GM19324 (cell line): ENCODE measurements around the gene ADAMTSL5.
"Not testable (repeated sequence)": the region's sequence is repeated elsewhere in the genome, so short reads cannot be mapped to it uniquely, and the experiment has no call there.

Source experiments
- ATAC-seq: cut with Tn5 transposase; IDR thresholded peaks from one replicate; pipeline ENCODE4 v1.9.1; 2021; ENCODE audit warnings: mild to moderate bottlenecking, moderate library complexity; ENCODE audit not compliant: unreplicated experiment, low FRiP score

The ADAMTSL5 gene

GRCh38 chr19:1514295-1514661 is 1.5 kb upstream of the ADAMTSL5 start:
- no peak for ATAC-seq

GRCh38 chr19:1513499-1514294 is 878 bp upstream of the ADAMTSL5 start:
- ATAC-seq = no peak

GRCh38 chr19:1511318-1512317 is 1.2 kb downstream of the ADAMTSL5 start:
- ATAC-seq = no peak

GRCh38 chr19:1510807-1511206 is 2.0 kb downstream of the ADAMTSL5 start:
- no peak for ATAC-seq

- ATAC-seq = no peak
Observed at GRCh38 chr19:1510442-1510806, 2.4 kb downstream of the ADAMTSL5 start.

- ATAC-seq = no peak
Observed at GRCh38 chr19:1509602-1510441, 3.0 kb downstream of the ADAMTSL5 start.

GRCh38 chr19:1508507-1508856 is 4.3 kb downstream of the ADAMTSL5 start:
- no peak for ATAC-seq

GRCh38 chr19:1507763-1508506 is 4.9 kb downstream of the ADAMTSL5 start:
- no peak for ATAC-seq

- ATAC-seq = no peak
Observed at GRCh38 chr19:1507192-1507660, 5.6 kb downstream of the ADAMTSL5 start.

GRCh38 chr19:1505991-1506881 is 6.6 kb downstream of the ADAMTSL5 start:
- ATAC-seq = no peak

GRCh38 chr19:1505012-1505411 is 7.8 kb downstream of the ADAMTSL5 start:
- no peak for ATAC-seq

- no peak for ATAC-seq
Observed at GRCh38 chr19:1503925-1504773, 8.7 kb downstream of the ADAMTSL5 start.

GRCh38 chr19:1503089-1503924 is 9.5 kb downstream of the ADAMTSL5 start:
- no peak for ATAC-seq

GRCh38 chr19:1502433-1503088 is 10.3 kb downstream of the ADAMTSL5 start:
- ATAC-seq = no peak

GRCh38 chr19:1501200-1501595 is 11.6 kb downstream of the ADAMTSL5 start:
- ATAC-seq = no peak

- ATAC-seq = not testable (repeated sequence)
Observed at GRCh38 chr19:1499231-1499630, 13.6 kb downstream of the ADAMTSL5 start.
